ENCODE results near the gene PPP2R5A. TPM values are rescaled to one million over a fixed set of nuclear protein-coding genes. Genes with fewer than 3 reads are reported as not detected.
A peak's percentile ranks its signal among the peaks of the same experiment; 100 is the strongest.
"Not testable (repeated sequence)": the region's sequence is repeated elsewhere in the genome, so short reads cannot be mapped to it uniquely, and the experiment has no call there.

Gene PPP2R5A
- total RNA-seq, 2 donors from 2014 or later: 48.8 to 81.5 TPM

DNA sequence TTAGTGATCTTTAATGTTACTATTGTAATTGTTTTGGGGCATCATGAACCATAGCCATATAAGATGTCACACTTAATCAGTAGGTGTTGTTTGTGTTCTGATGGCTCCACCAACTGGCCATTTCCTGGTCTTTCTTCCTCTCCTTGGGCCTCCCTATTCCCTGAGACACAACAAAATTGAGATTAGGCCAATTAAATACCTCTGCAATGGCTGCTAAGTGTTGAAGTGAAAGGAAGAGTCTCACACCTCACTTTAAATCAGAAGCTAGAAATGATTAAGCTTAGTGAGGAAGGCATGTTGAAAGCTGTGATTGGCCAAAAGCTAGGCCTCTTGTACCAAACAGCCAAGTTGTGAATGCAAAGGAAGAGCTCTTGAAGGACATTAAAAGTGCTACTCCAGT, 30.7 kb downstream of the PPP2R5A start:
- H3K27ac ChIP-seq: peak overlapping the region in 1 of 2 donors; percentile 40
- no peaks in the 10 kb centered on the region for H3K36me3 ChIP-seq
- H3K4me3 ChIP-seq: no peak overlapping the region
- peaks cover 0 to 31% of the 10 kb centered on the region in 2 donors for H3K4me1 ChIP-seq
- H3K9me3 ChIP-seq: peaks cover 0 to 10% of the 10 kb centered on the region in 2 donors
- no peak for DNase-seq (ENCODE audit: low spot score)
- TF ChIP-seq, protein P1, sequence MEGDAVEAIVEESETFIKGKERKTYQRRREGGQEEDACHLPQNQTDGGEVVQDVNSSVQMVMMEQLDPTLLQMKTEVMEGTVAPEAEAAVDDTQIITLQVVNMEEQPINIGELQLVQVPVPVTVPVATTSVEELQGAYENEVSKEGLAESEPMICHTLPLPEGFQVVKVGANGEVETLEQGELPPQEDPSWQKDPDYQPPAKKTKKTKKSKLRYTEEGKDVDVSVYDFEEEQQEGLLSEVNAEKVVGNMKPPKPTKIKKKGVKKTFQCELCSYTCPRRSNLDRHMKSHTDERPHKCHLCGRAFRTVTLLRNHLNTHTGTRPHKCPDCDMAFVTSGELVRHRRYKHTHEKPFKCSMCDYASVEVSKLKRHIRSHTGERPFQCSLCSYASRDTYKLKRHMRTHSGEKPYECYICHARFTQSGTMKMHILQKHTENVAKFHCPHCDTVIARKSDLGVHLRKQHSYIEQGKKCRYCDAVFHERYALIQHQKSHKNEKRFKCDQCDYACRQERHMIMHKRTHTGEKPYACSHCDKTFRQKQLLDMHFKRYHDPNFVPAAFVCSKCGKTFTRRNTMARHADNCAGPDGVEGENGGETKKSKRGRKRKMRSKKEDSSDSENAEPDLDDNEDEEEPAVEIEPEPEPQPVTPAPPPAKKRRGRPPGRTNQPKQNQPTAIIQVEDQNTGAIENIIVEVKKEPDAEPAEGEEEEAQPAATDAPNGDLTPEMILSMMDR (IDR thresholded peaks at IDR 0.05): peak in 1 of 2 donors; percentile 44
- no peaks in the 10 kb centered on the region for H3K27me3 ChIP-seq

DNA sequence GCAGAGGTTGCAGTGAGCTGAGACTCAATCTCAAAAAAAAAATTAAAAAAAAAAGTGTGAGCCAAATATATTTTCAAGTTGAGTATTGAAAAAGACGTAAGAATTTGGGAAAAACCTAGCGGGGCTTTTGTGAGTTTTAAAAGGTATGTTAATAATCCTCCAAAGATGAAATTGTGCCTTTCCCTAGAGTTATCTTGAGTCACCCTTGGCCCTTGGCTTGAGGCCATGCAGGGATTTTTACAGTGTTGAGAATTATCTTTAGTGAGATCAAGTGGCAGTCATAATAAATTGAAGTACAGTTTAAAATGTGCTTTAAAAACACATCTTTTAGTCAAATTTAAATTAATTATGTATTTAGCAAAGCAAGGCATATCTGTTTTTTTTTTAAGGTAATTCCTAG, 32.7 kb downstream of the PPP2R5A start:
- Histone ChIP-seq H3K4me1 (peaks cover 0 to 25% of the 10 kb centered on the region in 2 donors), H3K27me3 (no peaks in the 10 kb centered on the region), H3K9me3 (peaks cover 0 to 1% of the 10 kb centered on the region in 2 donors), H3K27ac (no peak overlapping the region), H3K4me3 (no peak overlapping the region), H3K36me3 (no peaks in the 10 kb centered on the region)
- DNase-seq (ENCODE audit: low spot score): no peak
- TF ChIP-seq, protein P1 (IDR thresholded peaks at IDR 0.05): no peak

DNA sequence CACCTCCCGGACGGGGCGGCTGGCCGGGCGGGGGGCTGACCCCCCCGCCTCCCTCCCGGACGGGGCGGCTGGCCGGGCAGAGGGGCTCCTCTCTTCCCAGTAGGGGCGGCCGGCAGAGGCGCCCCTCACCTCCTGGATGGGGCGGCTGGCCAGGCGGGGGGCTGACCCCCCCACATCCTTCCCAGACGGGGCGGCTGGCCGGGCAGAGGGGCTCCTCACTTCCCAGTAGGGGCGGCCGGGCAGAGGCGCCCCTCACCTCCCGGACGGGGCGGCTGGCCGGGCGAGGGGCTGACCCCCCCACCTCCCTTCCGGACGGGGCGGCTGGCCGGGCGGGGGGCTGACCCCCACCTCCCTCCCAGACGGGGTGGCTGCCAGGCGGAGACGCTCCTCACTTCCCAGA, 35.8 kb downstream of the PPP2R5A start:
- H3K4me3 ChIP-seq; DNase-seq (ENCODE audit: low spot score): not testable (repeated sequence)

DNA sequence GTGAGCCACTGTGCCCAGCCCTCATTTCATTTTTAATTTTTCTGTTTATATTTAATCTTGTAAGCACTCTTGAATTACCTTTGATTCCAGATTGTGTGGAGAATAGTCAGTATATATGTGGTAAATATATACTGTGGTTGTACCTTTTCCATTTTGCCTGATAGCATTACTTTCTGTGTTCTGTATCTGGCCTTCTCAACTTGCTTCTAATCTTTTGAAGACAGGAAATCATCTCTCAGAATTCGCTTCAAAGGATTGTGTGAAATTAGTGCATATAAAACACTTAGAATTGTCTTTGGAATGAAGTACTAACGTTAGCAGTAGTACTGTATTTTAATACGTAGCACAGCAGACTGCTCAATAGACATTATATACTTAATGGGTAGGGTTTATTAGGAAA, 37.9 kb downstream of the PPP2R5A start:
- no peak for DNase-seq (ENCODE audit: low spot score)
- Histone ChIP-seq H3K9me3 (no peaks in the 10 kb centered on the region), H3K36me3 (no peaks in the 10 kb centered on the region), H3K27me3 (no peaks in the 10 kb centered on the region), H3K4me3 (no peak overlapping the region), H3K4me1 (peaks cover 0 to 10% of the 10 kb centered on the region in 2 donors), H3K27ac (no peak overlapping the region)
- TF ChIP-seq, protein P1 (IDR thresholded peaks at IDR 0.05): no peak

More for the DNA sequence above, 35.8 kb downstream of the PPP2R5A start:
- H3K4me1 ChIP-seq: peaks cover 0 to 18% of the 10 kb centered on the region in 2 donors
- not testable (repeated sequence) for H3K27me3 ChIP-seq, H3K27ac ChIP-seq, H3K36me3 ChIP-seq, H3K9me3 ChIP-seq

DNA sequence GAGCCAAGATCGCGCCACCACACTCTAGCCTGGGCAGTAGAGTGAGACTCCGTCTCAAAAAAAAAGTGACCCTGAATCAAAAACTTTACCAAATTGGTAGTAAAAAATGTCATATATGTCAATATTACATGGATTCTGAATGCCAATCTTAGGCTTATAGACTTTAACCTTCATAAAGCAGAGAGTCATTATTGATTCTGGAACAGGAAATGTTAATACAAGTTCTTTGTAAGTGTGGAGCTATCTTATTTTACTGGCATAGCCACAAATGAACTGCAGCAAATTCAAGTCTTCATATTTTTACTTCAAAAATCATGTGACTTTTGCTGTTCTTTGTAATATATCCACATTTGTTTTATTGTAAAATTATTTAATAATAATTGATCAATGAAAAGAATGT, 41.3 kb downstream of the PPP2R5A start:
- no peak for DNase-seq (ENCODE audit: low spot score)
- TF ChIP-seq, protein P1 (IDR thresholded peaks at IDR 0.05): no peak
- no peak overlapping the region for H3K27ac ChIP-seq
- H3K4me1 ChIP-seq: peaks cover 0 to 4% of the 10 kb centered on the region in 2 donors
- peaks cover 20% of the 10 kb centered on the region for H3K36me3 ChIP-seq
- no peaks in the 10 kb centered on the region for H3K27me3 ChIP-seq
- no peaks in the 10 kb centered on the region for H3K9me3 ChIP-seq
- no peak overlapping the region for H3K4me3 ChIP-seq

DNA sequence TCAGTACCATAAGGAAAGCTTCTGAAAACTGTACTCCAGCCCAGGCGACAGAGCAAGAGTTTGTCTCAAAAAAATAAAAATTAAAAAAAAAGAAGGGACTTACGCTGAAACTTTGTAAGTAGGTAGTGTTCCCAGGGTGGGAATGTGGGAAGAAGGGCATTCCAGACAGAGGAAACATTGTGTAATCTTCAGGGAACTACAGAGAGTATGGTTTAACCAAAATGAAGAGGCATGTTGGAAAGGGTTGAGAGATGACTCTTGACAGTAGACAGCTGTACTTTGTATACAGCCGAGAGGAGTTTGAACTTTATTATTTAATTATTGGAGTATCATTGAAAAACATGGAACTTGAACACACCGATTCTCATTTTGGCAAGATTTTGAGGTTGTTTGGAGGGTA, 43.0 kb downstream of the PPP2R5A start:
- H3K36me3 ChIP-seq: peaks cover 24% of the 10 kb centered on the region
- no peak for DNase-seq (ENCODE audit: low spot score)
- TF ChIP-seq, protein P1 (IDR thresholded peaks at IDR 0.05): no peak
- no peaks in the 10 kb centered on the region for H3K27me3 ChIP-seq
- no peak overlapping the region for H3K4me3 ChIP-seq
- H3K27ac ChIP-seq: no peak overlapping the region
- peaks cover 0 to 4% of the 10 kb centered on the region in 2 donors for H3K4me1 ChIP-seq
- no peaks in the 10 kb centered on the region for H3K9me3 ChIP-seq
